Measurements from ENCODE around the gene TMEM50B. TPM values are rescaled to one million over a fixed set of nuclear protein-coding genes. Genes with fewer than 3 reads are reported as not detected.
"Not testable (repeated sequence)": the region's sequence is repeated elsewhere in the genome, so short reads cannot be mapped to it uniquely, and the experiment has no call there.

TMEM50B gene
- total RNA-seq, 1 donor from 2014 or later = 31.6 TPM

DNA sequence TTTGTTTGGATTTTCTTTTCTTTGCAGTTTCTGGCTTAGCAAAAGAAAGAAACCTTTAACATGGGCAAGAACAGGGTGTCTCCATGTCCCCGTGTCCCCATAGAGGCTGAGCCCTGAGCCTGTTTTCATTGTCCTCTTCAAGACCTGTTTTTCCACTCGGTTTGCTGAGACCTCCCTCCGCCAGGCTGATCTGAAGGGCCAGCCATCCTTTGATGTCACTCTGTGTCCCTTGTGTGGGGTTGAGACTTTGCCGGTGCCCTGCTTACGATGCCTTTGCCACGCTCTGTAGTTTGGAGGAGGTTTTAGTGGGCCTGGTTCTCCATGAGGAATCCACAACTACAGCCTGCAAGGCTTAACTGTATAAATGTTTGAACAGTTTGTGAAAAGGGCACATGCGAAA is 52.7 kb downstream of the TMEM50B start:
- no peak for DNase-seq

DNA sequence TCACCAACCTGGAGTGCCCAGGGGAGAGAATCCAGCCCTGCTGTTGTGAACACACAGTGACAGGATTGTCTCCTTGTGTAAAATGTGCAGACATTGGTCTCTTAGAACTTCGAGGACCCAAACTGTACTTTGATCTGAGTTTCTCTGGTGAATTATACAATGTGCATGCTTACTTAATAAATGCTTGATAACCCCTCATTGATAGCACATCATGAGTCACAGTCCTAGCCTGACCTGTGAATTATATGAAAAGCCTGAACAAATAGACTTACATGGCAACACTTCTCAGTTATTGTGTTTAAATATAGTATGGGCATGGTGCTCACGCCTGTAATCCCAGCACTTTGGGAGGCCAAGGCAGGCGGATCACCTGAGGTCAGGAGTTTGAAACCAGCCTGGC is 53.9 kb downstream of the TMEM50B start:
- no peak for DNase-seq

DNA sequence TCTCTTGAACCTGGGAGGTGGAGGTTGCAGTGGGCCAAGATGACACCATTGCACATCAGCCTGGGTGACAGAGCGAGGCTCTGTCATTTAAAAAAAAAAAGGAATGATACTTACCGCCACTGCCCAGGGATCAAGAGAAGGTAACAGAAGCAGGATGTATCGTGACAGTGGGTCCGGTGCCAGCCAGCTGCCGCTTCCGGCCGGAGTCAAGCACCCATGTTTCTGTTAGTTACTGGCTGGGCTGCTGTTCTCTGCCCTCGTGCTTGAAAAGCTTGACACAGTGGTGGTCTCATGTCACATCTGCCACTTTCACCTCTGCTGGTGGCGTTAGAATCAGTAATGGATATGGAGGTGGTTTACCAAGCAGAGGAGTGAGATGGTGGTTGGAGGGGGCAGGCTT is 55.6 kb downstream of the TMEM50B start:
- DNase-seq = no peak

DNA sequence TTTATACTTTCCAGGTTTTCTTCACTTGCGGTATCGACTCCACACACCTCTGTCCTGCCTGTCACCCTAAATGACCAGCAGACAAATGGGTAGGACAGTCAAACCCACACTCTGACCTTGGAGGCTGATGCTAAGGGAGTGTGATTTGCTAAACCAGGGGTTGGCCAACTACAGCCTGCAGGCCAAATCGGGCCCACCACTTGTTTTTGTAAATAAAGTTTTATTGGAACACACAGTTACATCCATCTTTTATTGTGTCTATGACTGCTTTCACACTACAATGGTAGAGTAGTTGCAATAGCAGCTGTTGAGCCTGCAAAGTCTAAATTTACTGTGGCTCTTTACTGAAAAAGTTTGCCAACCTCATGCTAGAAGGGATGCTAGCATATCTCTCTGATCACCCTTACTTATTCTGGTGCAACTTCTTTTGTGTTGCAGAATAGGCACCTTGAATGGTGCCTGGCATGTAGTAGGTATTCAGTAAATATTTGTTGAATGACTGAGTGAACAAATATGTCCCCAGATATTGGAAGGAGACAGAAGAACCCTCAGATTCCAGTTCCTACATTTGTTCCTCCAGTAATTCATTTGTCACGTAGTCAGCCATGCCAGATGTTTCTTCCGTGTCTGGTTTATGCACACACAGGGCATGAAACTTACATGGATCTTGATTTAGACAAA is 57.9 kb downstream of the TMEM50B start:
- DNase-seq = no peak

DNA sequence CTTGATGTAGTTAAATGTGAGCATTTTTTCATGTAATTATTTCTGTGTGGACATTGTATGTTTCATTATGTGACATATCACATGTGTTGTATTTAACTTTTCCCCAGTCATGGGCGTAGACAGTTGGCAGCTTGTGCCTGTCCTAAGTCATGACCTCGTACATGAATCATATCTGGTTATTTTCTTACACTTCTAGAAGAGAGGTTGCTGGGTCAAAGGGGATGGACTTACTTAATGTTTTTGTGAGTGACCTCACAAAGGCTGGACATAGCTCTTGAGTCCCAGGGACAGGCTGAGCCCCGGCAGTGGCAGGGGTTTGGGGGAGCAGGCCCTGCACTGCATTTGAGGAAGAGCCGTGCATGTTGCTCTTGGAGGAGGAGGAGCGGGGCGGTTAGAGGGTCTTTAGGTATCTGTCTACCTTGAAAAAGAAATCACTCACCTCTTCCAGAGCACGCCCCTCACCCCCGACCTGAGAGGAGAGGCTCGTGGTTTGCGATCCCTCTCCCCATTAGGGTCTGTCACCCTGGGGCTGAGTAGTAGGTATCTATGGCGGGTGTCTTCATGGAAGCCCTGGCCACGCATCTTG is 60.1 kb downstream of the TMEM50B start:
- DNase-seq = no peak

DNA sequence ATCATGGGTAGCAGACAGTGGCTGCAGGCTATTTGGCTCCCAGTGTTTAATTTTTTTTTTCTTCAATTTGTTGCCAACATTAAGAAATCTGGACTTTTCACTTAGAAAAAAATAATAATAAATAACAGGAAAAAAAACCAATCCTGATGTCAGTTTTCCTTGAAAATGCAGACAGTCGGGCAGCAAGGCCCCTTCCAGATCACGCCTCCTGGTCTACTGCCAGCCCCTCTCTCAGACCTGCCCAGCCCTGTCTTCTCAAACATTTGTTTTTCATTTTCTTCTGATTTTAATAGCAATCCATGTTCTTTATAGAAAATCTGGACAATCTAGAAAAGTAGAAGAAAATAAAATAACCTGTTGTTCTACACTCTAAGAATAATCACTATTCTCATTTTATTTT is 61.1 kb downstream of the TMEM50B start:
- peak; percentile 41 for DNase-seq

DNA sequence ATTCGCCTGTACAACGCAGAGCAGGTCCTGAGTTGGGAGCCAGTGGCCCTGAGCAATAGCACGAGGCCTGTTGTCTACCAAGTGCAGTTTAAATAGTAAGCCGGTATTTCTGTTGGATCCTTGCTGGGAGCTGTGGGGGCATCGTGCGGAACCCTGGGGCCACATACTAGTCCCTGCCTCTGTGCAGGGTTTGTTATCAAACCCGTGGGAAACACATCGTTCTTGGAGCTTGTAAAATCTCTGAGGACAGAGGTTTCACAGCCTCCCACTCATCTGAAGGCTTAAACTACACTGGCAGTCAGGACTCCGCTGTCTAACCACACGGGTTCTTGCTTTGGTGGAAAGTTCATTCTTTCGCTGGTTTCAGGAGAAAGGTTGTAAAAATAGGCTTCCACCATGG is 64.8 kb downstream of the TMEM50B start:
- DNase-seq = no peak

DNA sequence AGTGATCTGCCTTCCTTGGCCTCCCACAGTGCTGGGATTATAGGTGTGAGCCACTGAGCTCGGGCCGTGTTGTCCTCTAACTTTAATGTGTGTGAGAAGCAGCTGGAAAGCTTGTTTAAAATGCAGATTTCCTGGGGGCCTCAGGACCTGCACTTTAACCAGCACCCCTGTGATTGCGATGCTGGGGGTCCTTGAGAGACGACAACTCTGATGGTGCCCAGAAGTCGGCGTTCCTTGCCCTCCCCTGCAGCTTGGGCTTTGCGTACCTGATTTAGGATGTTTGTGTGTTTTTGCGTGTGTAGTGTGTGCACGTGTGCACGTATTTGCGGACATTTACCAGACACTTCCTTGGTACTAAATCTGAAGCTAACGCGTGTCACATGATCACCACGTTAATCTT is 65.7 kb downstream of the TMEM50B start:
- no peak for DNase-seq

DNA sequence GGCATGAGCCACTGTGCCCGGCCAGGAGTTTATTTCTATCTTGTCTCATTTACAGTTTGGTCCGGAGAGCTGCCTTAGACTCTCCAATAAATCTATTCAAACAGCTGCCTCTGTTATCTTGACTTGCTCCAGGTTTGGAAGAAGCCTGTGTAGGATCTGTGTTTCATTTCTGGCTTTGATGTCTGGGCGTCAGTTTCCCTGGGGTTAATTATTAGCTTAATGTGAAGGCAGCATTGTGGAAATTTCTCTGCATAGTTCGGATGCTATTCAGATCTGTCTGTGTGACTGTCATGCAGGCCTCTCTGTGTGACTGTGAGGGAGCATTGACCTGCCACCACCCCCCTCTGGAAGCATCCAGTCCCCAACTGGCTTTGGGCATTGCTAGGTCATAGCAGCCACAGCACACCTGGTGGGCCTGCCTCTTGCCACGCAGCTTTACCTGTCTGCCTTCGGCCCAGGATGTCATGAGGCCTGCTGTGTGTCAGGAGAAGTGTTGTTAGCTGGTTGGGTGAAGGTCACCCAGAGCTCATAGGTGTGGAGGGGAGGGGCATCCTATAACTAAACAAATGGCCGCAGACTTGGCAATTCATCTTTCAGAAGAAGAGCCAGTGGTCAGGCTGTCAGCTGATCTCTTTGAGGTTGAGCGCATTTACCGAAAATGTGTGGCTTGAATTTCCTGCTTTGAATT is 66.8 kb downstream of the TMEM50B start:
- no peak for DNase-seq

DNA sequence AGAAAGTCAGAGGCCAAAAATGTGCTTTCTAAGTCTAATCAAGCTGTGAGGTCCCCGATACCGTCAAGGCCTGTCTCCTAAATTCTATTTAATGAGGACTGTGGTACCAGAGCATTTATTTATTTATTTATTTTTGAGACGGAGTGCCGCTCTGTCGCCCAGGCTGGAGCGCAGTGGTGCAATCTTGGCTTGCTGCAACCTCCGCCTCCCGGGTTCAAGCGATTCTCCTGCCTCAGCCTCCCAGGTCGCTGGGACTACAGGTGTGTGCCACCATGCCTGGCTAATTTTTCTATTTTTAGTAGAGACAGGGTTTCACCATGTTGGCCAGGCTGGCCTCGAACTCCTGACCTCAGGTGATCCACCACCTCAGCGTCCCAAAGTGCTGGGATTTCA is 67.3 kb downstream of the TMEM50B start:
- not testable (repeated sequence) for DNase-seq

DNA sequence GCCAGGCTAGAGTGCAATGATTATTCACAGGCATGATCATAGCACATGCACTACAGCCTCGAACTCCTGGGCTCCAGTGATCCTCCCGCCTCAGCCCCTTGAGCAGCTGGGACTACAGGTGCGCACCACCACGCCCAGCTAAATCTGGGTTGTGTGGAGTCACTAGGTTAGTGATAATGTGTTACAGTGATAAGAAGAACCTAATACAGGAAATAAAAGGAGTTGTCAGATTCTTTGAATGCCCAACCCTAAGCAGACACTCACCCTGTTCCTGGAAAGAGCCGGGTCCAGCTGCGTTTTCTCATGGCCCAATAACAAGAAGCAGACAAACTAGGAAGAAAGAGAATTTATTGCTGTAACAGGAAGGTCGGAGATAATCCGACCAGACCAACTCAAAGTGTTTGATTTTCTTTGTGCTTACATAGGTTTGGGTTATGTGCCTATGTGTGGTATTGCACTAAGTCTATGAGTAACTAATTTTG is 67.8 kb downstream of the TMEM50B start:
- no peak for DNase-seq

DNA sequence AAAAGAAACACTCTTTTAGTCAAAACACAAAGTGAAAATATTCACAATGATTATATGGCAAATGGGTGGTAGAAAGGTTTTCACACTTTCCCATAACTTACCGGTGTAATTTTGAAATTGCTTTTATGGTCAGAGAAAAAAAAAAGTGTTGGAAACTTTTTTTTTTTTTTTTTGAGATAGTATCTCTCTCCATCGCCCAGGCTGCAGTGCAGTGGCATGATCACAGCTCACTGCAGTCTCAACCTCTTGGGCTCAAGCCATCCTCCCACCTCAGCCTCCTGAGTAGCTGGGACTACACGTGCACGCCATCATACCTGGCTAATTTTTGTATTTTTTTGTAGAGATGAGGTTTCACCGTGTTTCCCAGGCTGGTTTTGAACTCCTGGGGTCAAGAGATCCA is 73.3 kb downstream of the TMEM50B start:
- no peak for DNase-seq

DNA sequence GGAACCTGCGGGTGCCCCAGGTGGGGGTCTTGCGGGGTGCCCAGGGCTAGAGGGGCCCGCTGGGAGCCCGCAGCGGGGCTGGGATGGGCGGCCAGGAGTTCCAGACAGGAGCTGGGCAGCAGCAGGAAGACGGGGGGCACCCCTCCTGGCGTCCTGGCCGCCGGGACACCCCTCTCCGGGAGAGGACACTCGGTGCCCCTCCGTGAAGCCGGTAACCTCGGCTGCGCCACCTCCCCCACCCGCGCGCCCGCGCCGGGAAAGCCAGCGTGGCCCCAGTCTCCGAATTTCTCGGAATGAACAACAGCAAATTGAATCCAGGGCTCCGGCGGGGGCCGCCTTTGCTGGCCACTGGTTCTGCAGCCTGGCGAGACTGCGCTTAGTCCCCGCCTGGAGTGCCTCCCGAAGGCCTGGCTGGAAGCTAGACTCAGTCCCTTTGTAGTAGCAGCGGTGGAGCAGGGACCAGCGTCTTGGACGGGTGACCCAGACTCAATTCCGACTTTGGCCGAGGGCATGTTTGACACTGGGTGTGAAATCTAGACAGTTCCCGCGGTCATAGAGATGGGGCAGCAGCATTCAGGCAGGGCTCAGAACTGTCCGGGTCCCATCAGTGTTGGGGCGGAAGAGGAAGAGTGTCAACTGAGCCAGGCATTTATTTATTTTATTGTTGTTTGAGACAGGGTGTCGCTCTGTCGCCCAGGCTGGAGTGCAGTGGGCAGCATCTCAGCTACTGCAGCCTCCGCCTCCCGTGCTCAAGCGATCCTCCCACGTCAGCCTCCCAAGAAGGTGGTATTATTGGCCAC is 75.8 kb downstream of the TMEM50B start:
- DNase-seq = no peak

DNA sequence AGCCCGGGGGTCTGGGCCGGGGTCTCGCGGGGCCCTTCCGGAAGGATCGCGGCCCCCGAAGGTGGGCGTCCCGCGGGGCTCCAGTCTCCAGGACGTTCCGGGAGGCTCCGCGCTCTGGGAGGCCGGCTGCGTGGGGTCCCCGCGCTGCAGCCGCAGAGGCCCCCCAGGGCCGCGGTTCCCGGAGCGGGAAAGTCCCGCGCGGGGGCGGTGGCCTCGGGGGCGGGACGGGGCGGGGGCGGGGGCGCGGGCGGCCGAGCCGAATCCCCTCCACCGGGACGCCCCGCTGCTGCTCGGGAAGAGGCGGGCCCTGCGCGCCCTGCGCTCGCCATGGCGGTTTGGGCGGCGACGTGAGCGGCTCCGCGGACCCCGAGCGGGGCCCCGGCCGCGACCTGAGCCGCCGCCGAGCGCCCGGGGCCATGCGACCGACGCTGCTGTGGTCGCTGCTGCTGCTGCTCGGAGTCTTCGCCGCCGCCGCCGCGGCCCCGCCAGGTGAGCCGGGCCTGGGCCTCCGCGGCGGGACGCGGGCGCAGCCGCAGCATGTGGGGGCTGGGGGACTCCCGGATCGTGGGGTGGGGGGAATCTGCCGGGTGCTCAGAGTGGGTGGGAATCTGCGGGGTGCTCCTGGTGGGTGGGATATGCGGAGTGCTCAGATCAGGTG is 76.5 kb downstream of the TMEM50B start, which contains the start of gene IFNGR2:
Gene IFNGR2, plus strand, starts transcription at position 286 of the 658 bp plus-strand sequence. Its CDS starts 131 bp downstream, at position 417.
- no peak for DNase-seq

DNA sequence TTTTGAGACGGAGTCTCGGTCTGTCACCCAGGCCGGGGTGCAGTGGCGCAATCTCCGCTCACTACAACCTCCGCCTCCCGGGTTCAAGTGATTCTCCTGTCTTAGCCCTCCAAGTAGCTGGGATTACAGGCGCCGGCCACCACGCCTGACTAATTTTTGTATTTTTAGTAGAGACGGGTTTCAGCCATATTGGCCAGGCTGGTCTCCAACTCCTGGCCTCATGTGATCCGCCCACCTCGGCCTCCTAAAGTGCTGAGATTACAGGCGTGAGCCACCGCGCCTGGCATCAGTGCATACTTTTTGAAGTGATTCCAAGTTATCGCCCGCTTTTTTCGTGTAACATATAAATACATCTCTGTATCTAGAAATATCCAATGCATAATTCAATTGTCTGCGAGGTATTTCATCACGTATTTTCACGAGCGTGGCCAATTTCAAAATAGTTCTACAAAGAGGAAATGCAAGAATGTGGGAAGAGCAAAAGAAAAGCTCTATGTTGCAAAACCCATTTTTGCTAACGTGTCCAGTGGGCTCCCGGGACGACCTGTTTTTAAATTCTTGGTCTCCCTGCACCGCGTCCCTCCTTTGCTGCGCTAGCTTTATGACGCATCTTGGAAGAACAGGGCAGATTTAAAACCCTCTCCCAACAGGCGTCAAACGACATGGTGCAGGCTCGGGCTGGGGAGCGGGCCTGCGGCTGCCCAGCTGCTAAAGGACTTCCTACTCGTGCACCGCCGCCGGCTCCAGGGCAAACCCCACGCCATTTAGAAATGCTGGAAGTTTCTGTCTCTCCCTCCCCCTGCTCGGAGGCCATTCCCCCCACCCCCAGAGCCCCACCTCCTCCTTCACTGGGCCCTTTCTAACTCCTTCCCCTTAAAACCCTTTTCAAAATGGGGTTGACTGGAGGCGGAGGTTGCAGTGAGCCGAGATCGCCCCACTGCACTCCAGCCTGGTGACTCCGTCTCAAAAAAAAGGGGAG is 77.5 kb downstream of the TMEM50B start:
- peak; percentile 50 for DNase-seq

DNA sequence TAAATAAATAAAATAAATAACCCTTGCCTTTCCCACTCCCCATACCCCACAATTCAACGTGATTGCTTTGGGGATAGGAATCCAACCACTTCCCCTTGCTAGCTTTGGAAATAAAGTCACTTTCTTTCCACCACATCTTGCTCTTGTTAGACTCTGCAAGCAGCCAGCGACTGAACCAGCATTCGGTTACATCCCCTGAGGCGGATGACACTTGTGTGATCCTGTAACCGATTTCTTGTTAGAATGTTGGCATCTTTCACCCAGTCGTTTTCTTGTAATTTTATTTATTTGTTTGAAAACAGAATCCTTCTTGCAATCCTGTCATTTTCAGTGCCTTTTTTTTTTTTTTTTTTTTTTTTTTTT is 78.2 kb downstream of the TMEM50B start:
- DNase-seq = peak; percentile 86

Measured in skin of body (tissue), 2 donors.